DMS79 (cell line): ENCODE results near the gene FAM228B.
"Not testable (repeated sequence)": the region's sequence is repeated elsewhere in the genome, so short reads cannot be mapped to it uniquely, and the experiment has no call there.

ENCODE experiments used
- DNase-seq: peaks from one replicate; lab custom pipeline; 2025; lab: John Stamatoyannopoulos, UW

Gene FAM228B

GRCh38 chr2:24102677-24103076 lies 20.6 kb upstream of the FAM228B start:
- no peak for DNase-seq

GRCh38 chr2:24104110-24104650 lies 19.1 kb upstream of the FAM228B start:
- DNase-seq: no peak

- DNase-seq: no peak
Measured at GRCh38 chr2:24104906-24105305, 18.4 kb upstream of the FAM228B start.

- DNase-seq: no peak
Measured at GRCh38 chr2:24105816-24106215, 17.5 kb upstream of the FAM228B start.

GRCh38 chr2:24106786-24107185 lies 16.5 kb upstream of the FAM228B start:
- no peak for DNase-seq

GRCh38 chr2:24107336-24107735 lies 15.9 kb upstream of the FAM228B start:
- DNase-seq: no peak

- not testable (repeated sequence) for DNase-seq
Measured at GRCh38 chr2:24109431-24109830, 13.8 kb upstream of the FAM228B start.

- DNase-seq: no peak
Measured at GRCh38 chr2:24110660-24111303, 12.5 kb upstream of the FAM228B start.

GRCh38 chr2:24111407-24111901 lies 11.8 kb upstream of the FAM228B start:
- no peak for DNase-seq

GRCh38 chr2:24115057-24115456 lies 8.2 kb upstream of the FAM228B start:
- DNase-seq: no peak

- DNase-seq: no peak
Measured at GRCh38 chr2:24117902-24118301, 5.4 kb upstream of the FAM228B start.

GRCh38 chr2:24121066-24121465 lies 2.2 kb upstream of the FAM228B start:
- no peak for DNase-seq

GRCh38 chr2:24121469-24121868 lies 1.8 kb upstream of the FAM228B start:
- no peak for DNase-seq

- no peak for DNase-seq
Measured at GRCh38 chr2:24122366-24123194, 689 bp upstream of the FAM228B start.

GRCh38 chr2:24123922-24124580 lies 782 bp downstream of the FAM228B start:
- peak; percentile 63 for DNase-seq

- no peak for DNase-seq
Measured at GRCh38 chr2:24125956-24126355, 2.7 kb downstream of the FAM228B start.

GRCh38 chr2:24132543-24132942 lies 9.3 kb downstream of the FAM228B start:
- DNase-seq: no peak

GRCh38 chr2:24140305-24140704 lies 17.0 kb downstream of the FAM228B start:
- not testable (repeated sequence) for DNase-seq

- DNase-seq: no peak
Measured at GRCh38 chr2:24147364-24147763, 24.1 kb downstream of the FAM228B start.

- no peak for DNase-seq
Measured at GRCh38 chr2:24152413-24153197, 29.3 kb downstream of the FAM228B start.

- DNase-seq: no peak
Measured at GRCh38 chr2:24153478-24153877, 30.2 kb downstream of the FAM228B start.

- DNase-seq: no peak
Measured at GRCh38 chr2:24158131-24158530, 34.9 kb downstream of the FAM228B start.
